ENCODE data around the gene ARSB.

DNA sequence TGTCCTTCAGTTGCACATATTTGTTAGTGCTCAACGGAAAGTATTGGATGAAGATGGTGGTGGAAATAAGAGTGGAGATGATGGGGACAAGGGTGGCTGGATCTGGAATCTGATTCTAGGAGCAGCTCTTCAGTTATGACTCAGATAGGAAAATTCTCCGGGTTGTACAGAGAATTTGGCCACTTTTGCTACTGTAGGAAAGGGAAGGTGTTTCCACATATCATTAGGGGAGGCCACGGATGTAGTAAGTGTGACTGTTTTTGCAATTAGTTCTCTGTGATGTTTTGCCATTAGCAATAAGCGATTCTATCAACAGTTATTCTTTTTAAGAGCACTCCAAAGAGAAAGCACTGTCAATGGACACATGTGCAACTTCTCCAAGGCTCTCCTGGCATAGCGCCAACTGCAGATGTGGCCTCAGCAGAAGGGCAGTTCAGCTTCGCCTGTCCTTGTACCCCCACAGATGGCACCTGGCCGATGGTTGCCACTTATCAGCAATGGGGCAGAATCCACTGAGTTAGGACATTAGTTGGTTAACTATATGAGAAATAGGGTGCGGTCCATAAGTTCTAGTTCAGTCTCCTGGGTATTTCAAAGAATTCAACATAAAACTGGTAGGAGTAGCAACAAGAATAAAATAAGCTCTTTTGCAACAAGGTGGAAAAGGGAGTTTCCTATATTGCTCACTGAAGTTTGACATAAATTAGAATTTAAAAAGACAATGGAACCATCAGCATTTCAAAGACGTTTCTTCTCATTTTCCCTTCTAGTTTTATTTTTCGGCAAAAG, 96.3 kb downstream of the ARSB start:
- TF ChIP-seq ZBTB4 (CRISPR knock-in tag; IDR thresholded peaks at IDR 0.05) (no peak), KDM1A (IDR thresholded peaks at IDR 0.05; ENCODE audit: borderline replicate concordance) (no peak)

Data from GM12878 (cell line).